ENCODE results near the gene GOSR1.
A peak's percentile ranks its signal among the peaks of the same experiment; 100 is the strongest.

The GOSR1 gene

GRCh38 chr17:30436729-30437128 is 40.5 kb upstream of the GOSR1 start:
- H3K36me3 ChIP-seq (ENCODE audit: control insufficient read depth in 2 of 2, insufficient read depth in 1 of 2, low read length in 2 of 2) = peaks cover 42 to 44% of the 10 kb centered on the region in 2 experiments
- no peak for TF ChIP-seq ZNF274 (IDR thresholded peaks at IDR 0.05; ENCODE audit: low read length)
- TF ChIP-seq ZNF274 (tag by site-specific recombination; IDR thresholded peaks at IDR 0.05; ENCODE audit: borderline replicate concordance) = no peak
- peak; percentile 79; the same call in 1 of the 2 replicates for TF ChIP-seq ZNF10 (tag by site-specific recombination; IDR thresholded peaks at IDR 0.05)
- TF ChIP-seq, protein P1, sequence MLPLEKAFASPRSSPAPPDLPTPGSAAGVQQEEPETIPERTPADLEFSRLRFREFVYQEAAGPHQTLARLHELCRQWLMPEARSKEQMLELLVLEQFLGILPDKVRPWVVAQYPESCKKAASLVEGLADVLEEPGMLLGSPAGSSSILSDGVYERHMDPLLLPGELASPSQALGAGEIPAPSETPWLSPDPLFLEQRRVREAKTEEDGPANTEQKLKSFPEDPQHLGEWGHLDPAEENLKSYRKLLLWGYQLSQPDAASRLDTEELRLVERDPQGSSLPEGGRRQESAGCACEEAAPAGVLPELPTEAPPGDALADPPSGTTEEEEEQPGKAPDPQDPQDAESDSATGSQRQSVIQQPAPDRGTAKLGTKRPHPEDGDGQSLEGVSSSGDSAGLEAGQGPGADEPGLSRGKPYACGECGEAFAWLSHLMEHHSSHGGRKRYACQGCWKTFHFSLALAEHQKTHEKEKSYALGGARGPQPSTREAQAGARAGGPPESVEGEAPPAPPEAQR (tag by site-specific recombination; IDR thresholded peaks at IDR 0.05) = no peak
- TF ChIP-seq SALL2 (tag by site-specific recombination; IDR thresholded peaks at IDR 0.05; ENCODE audit: borderline replicate concordance) = no peak
- peak; percentile 83 for TF ChIP-seq ZNF146 (tag by site-specific recombination; IDR thresholded peaks at IDR 0.05)
- TF ChIP-seq, protein P2, sequence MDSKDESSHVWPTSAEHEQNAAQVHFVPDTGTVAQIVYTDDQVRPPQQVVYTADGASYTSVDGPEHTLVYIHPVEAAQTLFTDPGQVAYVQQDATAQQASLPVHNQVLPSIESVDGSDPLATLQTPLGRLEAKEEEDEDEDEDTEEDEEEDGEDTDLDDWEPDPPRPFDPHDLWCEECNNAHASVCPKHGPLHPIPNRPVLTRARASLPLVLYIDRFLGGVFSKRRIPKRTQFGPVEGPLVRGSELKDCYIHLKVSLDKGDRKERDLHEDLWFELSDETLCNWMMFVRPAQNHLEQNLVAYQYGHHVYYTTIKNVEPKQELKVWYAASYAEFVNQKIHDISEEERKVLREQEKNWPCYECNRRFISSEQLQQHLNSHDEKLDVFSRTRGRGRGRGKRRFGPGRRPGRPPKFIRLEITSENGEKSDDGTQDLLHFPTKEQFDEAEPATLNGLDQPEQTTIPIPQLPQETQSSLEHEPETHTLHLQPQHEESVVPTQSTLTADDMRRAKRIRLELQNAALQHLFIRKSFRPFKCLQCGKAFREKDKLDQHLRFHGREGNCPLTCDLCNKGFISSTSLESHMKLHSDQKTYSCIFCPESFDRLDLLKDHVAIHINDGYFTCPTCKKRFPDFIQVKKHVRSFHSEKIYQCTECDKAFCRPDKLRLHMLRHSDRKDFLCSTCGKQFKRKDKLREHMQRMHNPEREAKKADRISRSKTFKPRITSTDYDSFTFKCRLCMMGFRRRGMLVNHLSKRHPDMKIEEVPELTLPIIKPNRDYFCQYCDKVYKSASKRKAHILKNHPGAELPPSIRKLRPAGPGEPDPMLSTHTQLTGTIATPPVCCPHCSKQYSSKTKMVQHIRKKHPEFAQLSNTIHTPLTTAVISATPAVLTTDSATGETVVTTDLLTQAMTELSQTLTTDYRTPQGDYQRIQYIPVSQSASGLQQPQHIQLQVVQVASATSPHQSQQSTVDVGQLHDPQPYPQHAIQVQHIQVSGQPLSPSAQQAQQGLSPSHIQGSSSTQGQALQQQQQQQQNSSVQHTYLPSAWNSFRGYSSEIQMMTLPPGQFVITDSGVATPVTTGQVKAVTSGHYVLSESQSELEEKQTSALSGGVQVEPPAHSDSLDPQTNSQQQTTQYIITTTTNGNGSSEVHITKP (tag by site-specific recombination; IDR thresholded peaks at IDR 0.05) = no peak
- TF ChIP-seq ZNF585B (tag by site-specific recombination; IDR thresholded peaks at IDR 0.05) = no peak
- TF ChIP-seq, protein P3, sequence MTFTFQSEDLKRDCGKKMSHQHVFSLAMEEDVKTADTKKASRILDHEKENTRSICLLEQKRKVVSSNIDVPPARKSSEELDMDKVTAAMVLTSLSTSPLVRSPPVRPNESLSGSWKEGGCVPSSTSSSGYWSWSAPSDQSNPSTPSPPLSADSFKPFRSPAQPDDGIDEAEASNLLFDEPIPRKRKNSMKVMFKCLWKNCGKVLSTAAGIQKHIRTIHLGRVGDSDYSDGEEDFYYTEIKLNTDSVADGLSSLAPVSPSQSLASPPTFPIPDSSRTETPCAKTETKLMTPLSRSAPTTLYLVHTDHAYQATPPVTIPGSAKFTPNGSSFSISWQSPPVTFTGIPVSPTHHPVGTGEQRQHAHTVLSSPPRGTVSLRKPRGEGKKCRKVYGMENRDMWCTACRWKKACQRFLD (tag by site-specific recombination; IDR thresholded peaks at IDR 0.05) = no peak
- no peak for TF ChIP-seq ZNF121 (tag by site-specific recombination; IDR thresholded peaks at IDR 0.05)
- TF ChIP-seq, protein P4, sequence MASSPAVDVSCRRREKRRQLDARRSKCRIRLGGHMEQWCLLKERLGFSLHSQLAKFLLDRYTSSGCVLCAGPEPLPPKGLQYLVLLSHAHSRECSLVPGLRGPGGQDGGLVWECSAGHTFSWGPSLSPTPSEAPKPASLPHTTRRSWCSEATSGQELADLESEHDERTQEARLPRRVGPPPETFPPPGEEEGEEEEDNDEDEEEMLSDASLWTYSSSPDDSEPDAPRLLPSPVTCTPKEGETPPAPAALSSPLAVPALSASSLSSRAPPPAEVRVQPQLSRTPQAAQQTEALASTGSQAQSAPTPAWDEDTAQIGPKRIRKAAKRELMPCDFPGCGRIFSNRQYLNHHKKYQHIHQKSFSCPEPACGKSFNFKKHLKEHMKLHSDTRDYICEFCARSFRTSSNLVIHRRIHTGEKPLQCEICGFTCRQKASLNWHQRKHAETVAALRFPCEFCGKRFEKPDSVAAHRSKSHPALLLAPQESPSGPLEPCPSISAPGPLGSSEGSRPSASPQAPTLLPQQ (tag by site-specific recombination; IDR thresholded peaks at IDR 0.05) = no peak
- TF ChIP-seq, protein P5, sequence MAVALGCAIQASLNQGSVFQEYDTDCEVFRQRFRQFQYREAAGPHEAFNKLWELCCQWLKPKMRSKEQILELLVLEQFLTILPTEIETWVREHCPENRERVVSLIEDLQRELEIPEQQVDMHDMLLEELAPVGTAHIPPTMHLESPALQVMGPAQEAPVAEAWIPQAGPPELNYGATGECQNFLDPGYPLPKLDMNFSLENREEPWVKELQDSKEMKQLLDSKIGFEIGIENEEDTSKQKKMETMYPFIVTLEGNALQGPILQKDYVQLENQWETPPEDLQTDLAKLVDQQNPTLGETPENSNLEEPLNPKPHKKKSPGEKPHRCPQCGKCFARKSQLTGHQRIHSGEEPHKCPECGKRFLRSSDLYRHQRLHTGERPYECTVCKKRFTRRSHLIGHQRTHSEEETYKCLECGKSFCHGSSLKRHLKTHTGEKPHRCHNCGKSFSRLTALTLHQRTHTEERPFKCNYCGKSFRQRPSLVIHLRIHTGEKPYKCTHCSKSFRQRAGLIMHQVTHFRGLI (tag by site-specific recombination; IDR thresholded peaks at IDR 0.05) = no peak
- TF ChIP-seq, protein P6, sequence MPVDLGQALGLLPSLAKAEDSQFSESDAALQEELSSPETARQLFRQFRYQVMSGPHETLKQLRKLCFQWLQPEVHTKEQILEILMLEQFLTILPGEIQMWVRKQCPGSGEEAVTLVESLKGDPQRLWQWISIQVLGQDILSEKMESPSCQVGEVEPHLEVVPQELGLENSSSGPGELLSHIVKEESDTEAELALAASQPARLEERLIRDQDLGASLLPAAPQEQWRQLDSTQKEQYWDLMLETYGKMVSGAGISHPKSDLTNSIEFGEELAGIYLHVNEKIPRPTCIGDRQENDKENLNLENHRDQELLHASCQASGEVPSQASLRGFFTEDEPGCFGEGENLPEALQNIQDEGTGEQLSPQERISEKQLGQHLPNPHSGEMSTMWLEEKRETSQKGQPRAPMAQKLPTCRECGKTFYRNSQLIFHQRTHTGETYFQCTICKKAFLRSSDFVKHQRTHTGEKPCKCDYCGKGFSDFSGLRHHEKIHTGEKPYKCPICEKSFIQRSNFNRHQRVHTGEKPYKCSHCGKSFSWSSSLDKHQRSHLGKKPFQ (tag by site-specific recombination; IDR thresholded peaks at IDR 0.05) = no peak
- TF ChIP-seq KLF9 (tag by site-specific recombination; IDR thresholded peaks at IDR 0.05; ENCODE audit: low read depth) = no peak
- no peak for TF ChIP-seq ZNF600 (tag by site-specific recombination; IDR thresholded peaks at IDR 0.05)
- no peak for TF ChIP-seq GLIS1 (tag by site-specific recombination; IDR thresholded peaks at IDR 0.05)
- no peak for TF ChIP-seq ZNF16 (tag by site-specific recombination; IDR thresholded peaks at IDR 0.05; ENCODE audit: low read depth)
- no peaks in the 10 kb centered on the region for H3K4me1 ChIP-seq (ENCODE audit: control insufficient read depth, insufficient read depth, low read length)
- no peaks in the 10 kb centered on the region; the same call in 1 of the 2 replicates for H3K9me3 ChIP-seq (ENCODE audit: control insufficient read depth, insufficient read depth, low read depth, low read length)
- no peak overlapping the region for H3K27ac ChIP-seq (ENCODE audit: extremely low read depth, low read depth, low read length)
- no peak overlapping the region for H3K4me3 ChIP-seq (ENCODE audit: low read depth, low read length)
- ChIA-PET CTCF (no interaction called here), POLR2A (no interaction called here)

Data from HEK293 (cell line).